K562 (cell line): ENCODE measurements around the gene HMCN1. TPM values are rescaled to one million over a fixed set of nuclear protein-coding genes. Genes with fewer than 3 reads are reported as not detected.

Experiments
- ATAC-seq: fragments of 200-7000 bp; cut with Tn5 transposase; 3 replicates; pipeline ENCODE4 v1.9.1; 2020; ENCODE audit warnings: moderate library complexity
- BruUV-seq: library from RNA; stranded (reverse); fragments of 400-500 nt; replicated peaks from 2 replicates; lab custom pipeline; 2021; lab: Mats Ljungman, UMichigan
- CTCF ChIA-PET: fragments of 300-600 bp; formaldehyde crosslinking; extraction: SDS; loops from one replicate; lab custom pipeline; 2021; ENCODE audit warnings: low intra/inter-chr PET ratio; lab: Yijun Ruan, JAX
- POLR2A ChIA-PET: fragments of 300-600, 350-650 bp; sonication (Branson Sonifier 250); formaldehyde crosslinking; extraction: SDS; loops from one replicate; lab custom pipeline; 2021; ENCODE audit warnings: antibody characterized with exemption, inconsistent platforms; lab: Yijun Ruan, JAX
- DNase-seq, 4 experiments: peaks; one replicate each; pipeline versions ENCODE4 v3.0.0 to v3.0.0-alpha.2; 2011 to 2018; ENCODE audit warnings: low spot score in 3 of 4, mixed read lengths in 3 of 4; ENCODE audit errors: extremely low read depth in 1 of 4
- FAIRE-seq: peaks from 2 replicates; lab custom pipeline; 2011; peaks lifted over from hg19 to GRCh38; lab: Jason Lieb, UNC
- H2AFZ ChIP-seq: 2 replicates; pipeline ENCODE4 v1.6.0; 2011; ENCODE audit warnings: low read depth, low read length, control low read depth, inconsistent platforms
- H3K27ac ChIP-seq: fragments of 200-600 bp; 3 replicates; pipeline ENCODE4 v1.8.0; 2011; ENCODE audit warnings: low read depth, mild to moderate bottlenecking, control low read depth, inconsistent platforms, low read length, moderate library complexity, mixed read lengths; ENCODE audit errors: extremely low read depth
- H3K27me3 ChIP-seq, 2 experiments: fragments of 300-600 bp in 1 of 2; 2 replicates in 1 of 2; 3 replicates in 1 of 2; pipeline versions ENCODE4 v1.6.0 to v1.8.0; 2011; ENCODE audit warnings: inconsistent platforms in 2 of 2, low read length in 2 of 2, mild to moderate bottlenecking in 1 of 2, mixed read lengths in 1 of 2, moderate library complexity in 1 of 2; ENCODE audit not compliant: control insufficient read depth in 2 of 2, insufficient read depth in 2 of 2
- H3K36me3 ChIP-seq: fragments of 300-600 bp; 3 replicates; pipeline ENCODE4 v1.8.0; 2011; ENCODE audit warnings: mild to moderate bottlenecking, low read length, inconsistent platforms; ENCODE audit not compliant: control insufficient read depth, insufficient read depth
- H3K4me1 ChIP-seq, 2 experiments: fragments of 200-600 bp in 1 of 2; replicated peaks in 1 of 2; 2 replicates in 1 of 2; 3 replicates in 1 of 2; pipeline versions ENCODE4 v1.5.1 to v1.8.0; 2011; ENCODE audit warnings: inconsistent platforms in 2 of 2, low read length in 2 of 2, mild to moderate bottlenecking in 1 of 2, mixed read lengths in 1 of 2, moderate library complexity in 1 of 2; ENCODE audit not compliant: control insufficient read depth in 2 of 2, insufficient read depth in 2 of 2
- H3K4me2 ChIP-seq: 2 replicates; pipeline ENCODE4 v1.6.1; 2011; ENCODE audit warnings: low read length, control low read depth, inconsistent platforms, mixed read lengths; ENCODE audit not compliant: insufficient read depth
- H3K4me3 ChIP-seq: fragments of 200-600 bp; sonication (generic), shearing (Covaris generic); 2 replicates; pipeline ENCODE4 v1.5.1; 2016; ENCODE audit warnings: control low read depth, inconsistent platforms
- H3K79me2 ChIP-seq: fragments of 200-600 bp; 3 replicates; pipeline ENCODE4 v1.8.0; 2011; ENCODE audit warnings: low read length, inconsistent platforms; ENCODE audit not compliant: control insufficient read depth, insufficient read depth
- H3K9ac ChIP-seq, 2 experiments: 2 replicates each; pipeline versions ENCODE4 v1.6.0 to v1.6.1; 2011; ENCODE audit warnings: low read depth in 2 of 2, low read length in 2 of 2, control low read depth in 1 of 2, inconsistent platforms in 1 of 2, mild to moderate bottlenecking in 1 of 2, mixed read lengths in 1 of 2; ENCODE audit not compliant: insufficient read depth in 1 of 2
- H3K9me1 ChIP-seq: one replicate; pipeline ENCODE4 v1.6.0; 2011; ENCODE audit warnings: inconsistent platforms, mild to moderate bottlenecking, low read length, moderate library complexity; ENCODE audit not compliant: control insufficient read depth, insufficient read depth
- H3K9me3 ChIP-seq: replicated peaks from 2 replicates; pipeline ENCODE4 v1.5.1; 2011; ENCODE audit warnings: low read depth, low read length, inconsistent platforms; ENCODE audit not compliant: control insufficient read depth, insufficient read depth
- H4K20me1 ChIP-seq: replicated peaks from 2 replicates; pipeline ENCODE4 v1.6.1; 2011; ENCODE audit warnings: low read length, inconsistent platforms, mixed read lengths; ENCODE audit not compliant: control insufficient read depth, insufficient read depth
- MYNN ChIP-seq, 2 experiments: sonication (generic); formaldehyde crosslinking in 1 of 2; IDR thresholded peaks; 2 replicates each; pipeline versions ENCODE4 v1.5.0 to v1.6.1; 2016 to 2020; ENCODE audit warnings: antibody characterized with exemption in 1 of 2, missing genetic modification reagents in 1 of 2
- NEUROD1 ChIP-seq: fragments of 150-350 bp; IDR thresholded peaks from 2 replicates; pipeline ENCODE4 v1.6.1; 2014; ENCODE audit warnings: borderline replicate concordance, low read length, low read depth; ENCODE audit not compliant: partially characterized antibody
- ZNF408 ChIP-seq: fragments of 250-450 bp; sonication (Bioruptor Pico); IDR thresholded peaks from 2 replicates; pipeline ENCODE4 v1.4.0; 2020; ENCODE audit warnings: low read depth, mild to moderate bottlenecking, moderate library complexity
- ZNF766 ChIP-seq: fragments of 200-800 bp; sonication (Bioruptor generic); conservative IDR thresholded peaks from 2 replicates; pipeline ENCODE4 v1.6.1; 2016; ENCODE audit warnings: missing genetic modification characterization, missing compliant biosample characterization
- WGBS: fragments of 100-300 bp; shearing (Covaris generic); methylation state at CpG from one replicate; pipeline ENCODE4 v1.1.6; 2016; ENCODE audit warnings: low coverage, mixed read lengths; ENCODE audit not compliant: insufficient coverage; ENCODE audit errors: missing lambda C conversion rate; 5-methylcytosine and 5-hydroxymethylcytosine counted together
- in situ Hi-C: fragments of 300-500 bp; cut with MboI; formaldehyde crosslinking; loops from 4 replicates; pipeline ENCODE4 v1.15.0; 2018; ENCODE audit warnings: inconsistent platforms, mixed read lengths
- intact Hi-C: fragments of 100-400 bp; cut with micrococcal nuclease; formaldehyde crosslinking; loops from 2 replicates; pipeline ENCODE4 v1.14.2; 2022
- polyA plus RNA-seq, 8 experiments: library from polyadenylated mRNA; depleted of rRNA in 4 of 8; stranded (reverse) in 5 of 8; unstranded in 3 of 8; fragments of >200 nt; fragmentation: Nextera tagmentation in 2 of 8; fragmentation: Illumina TruSeq in 1 of 8; extraction: Ambion mirVana in 2 of 8; extraction: Trizol in 1 of 8; gene quantifications; 2 replicates each; pipeline versions ENCODE4 v1.2.1 to v1.2.3, GENCODE V29; 2011 to 2014; ENCODE audit warnings: inconsistent platforms in 1 of 8, missing spikeins in 1 of 8
- total RNA-seq, 7 experiments: library from RNA; depleted of rRNA in 6 of 7; stranded (reverse); fragments of >200 nt in 6 of 7; fragmentation: Illumina TruSeq in 2 of 7; extraction: Trizol in 2 of 7; gene quantifications; 2 replicates each; pipeline versions ENCODE4 v1.2.1 to v1.2.3, GENCODE V29; 2011 to 2021; ENCODE audit warnings: low replicate concordance in 1 of 7
- TF ChIP-seq, protein P1 (sequence below): fragments of 250-450 bp; sonication (Bioruptor Pico); IDR thresholded peaks from 2 replicates; pipeline ENCODE4 v1.4.0; 2020

Gene HMCN1
- total and polyA plus RNA-seq, 9 of the 15 experiments (the other 6 are each of a cell fraction or from before 2014, with no cell fraction given), result 0.07 to 0.36 (median 0.21) TPM

DNA sequence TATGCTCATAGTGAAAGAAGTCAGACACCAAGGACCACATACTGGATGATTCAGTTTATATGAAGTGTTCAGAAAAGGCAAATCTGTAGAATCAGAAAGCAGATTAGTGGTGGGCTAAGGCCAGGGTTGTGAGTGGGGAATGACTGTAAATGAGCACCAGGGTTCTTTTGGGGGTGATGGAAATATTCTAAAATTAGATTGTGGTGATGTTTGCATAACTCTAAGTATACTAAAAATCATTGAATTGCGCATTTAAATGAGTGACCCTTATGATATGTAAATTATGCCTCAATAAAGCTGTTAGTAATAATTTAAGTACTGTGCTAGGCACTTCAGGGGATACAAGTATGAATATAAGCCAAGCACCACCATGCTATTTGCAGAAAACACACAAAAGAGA lies 384.5 kb downstream of the HMCN1 start:
- Histone ChIP-seq H3K9me1 (no peaks in the 10 kb centered on the region), H3K4me3 (no peak overlapping the region), H3K9me3 (no peaks in the 10 kb centered on the region), H3K27me3 (no peaks in the 10 kb centered on the region), H3K4me1 (peaks cover 0 to 11% of the 10 kb centered on the region in 2 experiments; a peak in 3 of 5 replicates), H3K36me3 (no peaks in the 10 kb centered on the region), H3K9ac (no peak overlapping the region), H3K4me2 (no peak overlapping the region), H2AFZ (no peak overlapping the region), H3K27ac (no peak overlapping the region), H4K20me1 (no peaks in the 10 kb centered on the region), H3K79me2 (no peaks in the 10 kb centered on the region)
- WGBS, result 47% methylated on average over 1 of the region's 1 CpG
- DNase-seq, result no peak
- no peak for FAIRE-seq
- no TSS peak for BruUV-seq
- no peak for ATAC-seq
- ChIA-PET CTCF (no interaction called here), POLR2A (no interaction called here)
- in situ Hi-C loops (no loop called here), intact Hi-C loops (loop anchor here (10.0 kb wide), 1 partner anchor 804 kb away; the partner anchor contains the start of gene IVNS1ABP)
- TF ChIP-seq MYNN (IDR thresholded peaks at IDR 0.05) (no peak), MYNN (CRISPR knock-in tag; IDR thresholded peaks at IDR 0.05) (no peak), ZNF408 (CRISPR knock-in tag) (no peak), ZNF766 (CRISPR knock-in tag) (no peak), NEUROD1 (no peak)
- TF ChIP-seq, protein P1, sequence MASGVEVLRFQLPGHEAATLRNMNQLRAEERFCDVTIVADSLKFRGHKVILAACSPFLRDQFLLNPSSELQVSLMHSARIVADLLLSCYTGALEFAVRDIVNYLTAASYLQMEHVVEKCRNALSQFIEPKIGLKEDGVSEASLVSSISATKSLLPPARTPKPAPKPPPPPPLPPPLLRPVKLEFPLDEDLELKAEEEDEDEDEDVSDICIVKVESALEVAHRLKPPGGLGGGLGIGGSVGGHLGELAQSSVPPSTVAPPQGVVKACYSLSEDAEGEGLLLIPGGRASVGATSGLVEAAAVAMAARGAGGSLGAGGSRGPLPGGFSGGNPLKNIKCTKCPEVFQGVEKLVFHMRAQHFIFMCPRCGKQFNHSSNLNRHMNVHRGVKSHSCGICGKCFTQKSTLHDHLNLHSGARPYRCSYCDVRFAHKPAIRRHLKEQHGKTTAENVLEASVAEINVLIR (CRISPR knock-in tag), result no peak
